VCaP (cell line): ENCODE results near the gene CREM.
A peak's percentile ranks its signal among the peaks of the same experiment; 100 is the strongest.

ENCODE experiments used
- H3K27ac ChIP-seq: fragments of 450-650 bp; 2 replicates; pipeline ENCODE4 v1.5.1; 2017
- CTCF ChIP-seq: fragments of 450-650 bp; conservative IDR thresholded peaks from 2 replicates; pipeline ENCODE4 v1.5.1; 2017; ENCODE audit warnings: mild to moderate bottlenecking, moderate library complexity

Gene CREM

GRCh38 chr10:35124540-35124939, 2.1 kb upstream of the CREM start:
- no peak for TF ChIP-seq CTCF
- H3K27ac ChIP-seq: no peak overlapping the region

GRCh38 chr10:35126062-35126529, 550 bp upstream of the CREM start:
- TF ChIP-seq CTCF: no peak
- H3K27ac ChIP-seq: peak overlapping the region; percentile 92

- peak overlapping the region; percentile 92 for H3K27ac ChIP-seq
- no peak for TF ChIP-seq CTCF
These were observed 744 bp downstream of the CREM start for GRCh38 chr10:35127289-35127891.

GRCh38 chr10:35129185-35129674, 2.6 kb downstream of the CREM start:
- no peak for TF ChIP-seq CTCF
- peak overlapping the region; percentile 67 for H3K27ac ChIP-seq

GRCh38 chr10:35130663-35131062, 4.0 kb downstream of the CREM start:
- TF ChIP-seq CTCF: no peak
- peak overlapping the region; percentile 67 for H3K27ac ChIP-seq

- no peak for TF ChIP-seq CTCF
These were observed 6.1 kb downstream of the CREM start for GRCh38 chr10:35132727-35133126.

GRCh38 chr10:35133586-35133985, 6.9 kb downstream of the CREM start:
- no peak overlapping the region for H3K27ac ChIP-seq
- TF ChIP-seq CTCF: no peak

More at GRCh38 chr10:35132727-35133126, 6.1 kb downstream of the CREM start:
- H3K27ac ChIP-seq: no peak overlapping the region
